GM18873 (cell line): ENCODE data around the gene LGALS7.

ENCODE experiments used
- ATAC-seq: cut with Tn5 transposase; IDR thresholded peaks from one replicate; pipeline ENCODE4 v1.9.1; 2021; ENCODE audit warnings: mild to moderate bottlenecking, moderate library complexity, moderate number of reproducible peaks; ENCODE audit not compliant: unreplicated experiment, low FRiP score

LGALS7 gene

GRCh38 chr19:38728752-38729541 lies 44.4 kb downstream of the LGALS7 start:
- ATAC-seq: no peak

GRCh38 chr19:38727868-38728660 lies 45.3 kb downstream of the LGALS7 start:
- no peak for ATAC-seq

- ATAC-seq: no peak
These were observed 45.9 kb downstream of the LGALS7 start for GRCh38 chr19:38727306-38727867.

GRCh38 chr19:38726761-38727301 lies 46.5 kb downstream of the LGALS7 start:
- no peak for ATAC-seq

DNA sequence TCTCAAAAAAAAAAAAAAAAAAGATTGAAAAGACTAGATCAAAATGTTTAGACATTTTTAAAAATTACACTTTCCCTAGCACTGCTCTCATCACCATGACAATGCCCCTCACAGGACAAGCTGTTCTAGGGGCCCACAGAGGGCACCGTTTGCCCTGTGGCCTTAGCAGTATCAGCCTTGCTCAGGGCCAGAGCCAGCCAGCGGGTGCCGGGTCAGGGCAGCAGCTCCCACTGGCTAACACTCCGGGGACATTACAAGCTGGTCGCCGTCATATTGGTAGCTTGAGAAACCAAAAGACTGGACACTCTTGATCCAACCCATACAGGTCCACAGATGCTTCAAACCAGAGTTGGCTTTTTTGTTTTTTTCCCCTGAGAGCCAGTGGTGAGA lies 47.0 kb downstream of the LGALS7 start:
- ATAC-seq: no peak

- no peak for ATAC-seq
These were observed 47.6 kb downstream of the LGALS7 start for GRCh38 chr19:38725469-38726283.

GRCh38 chr19:38723990-38724854 lies 49.1 kb downstream of the LGALS7 start:
- ATAC-seq: no peak

DNA sequence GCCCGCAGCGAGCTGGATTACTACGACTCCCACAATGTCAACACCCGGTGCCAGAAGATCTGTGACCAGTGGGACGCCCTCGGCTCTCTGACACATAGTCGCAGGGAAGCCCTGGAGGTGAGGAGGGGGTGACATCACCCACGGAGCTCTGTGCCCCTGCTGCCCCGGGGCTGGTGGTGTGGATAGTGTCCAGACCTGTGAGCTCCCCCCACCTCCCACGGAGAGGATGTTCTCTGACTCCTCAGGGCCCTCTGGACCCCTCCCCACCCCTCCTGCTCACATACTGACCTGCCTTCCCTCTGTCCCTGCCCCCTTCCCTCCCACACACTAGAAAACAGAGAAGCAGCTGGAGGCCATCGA lies 49.7 kb downstream of the LGALS7 start:
- ATAC-seq: no peak

DNA sequence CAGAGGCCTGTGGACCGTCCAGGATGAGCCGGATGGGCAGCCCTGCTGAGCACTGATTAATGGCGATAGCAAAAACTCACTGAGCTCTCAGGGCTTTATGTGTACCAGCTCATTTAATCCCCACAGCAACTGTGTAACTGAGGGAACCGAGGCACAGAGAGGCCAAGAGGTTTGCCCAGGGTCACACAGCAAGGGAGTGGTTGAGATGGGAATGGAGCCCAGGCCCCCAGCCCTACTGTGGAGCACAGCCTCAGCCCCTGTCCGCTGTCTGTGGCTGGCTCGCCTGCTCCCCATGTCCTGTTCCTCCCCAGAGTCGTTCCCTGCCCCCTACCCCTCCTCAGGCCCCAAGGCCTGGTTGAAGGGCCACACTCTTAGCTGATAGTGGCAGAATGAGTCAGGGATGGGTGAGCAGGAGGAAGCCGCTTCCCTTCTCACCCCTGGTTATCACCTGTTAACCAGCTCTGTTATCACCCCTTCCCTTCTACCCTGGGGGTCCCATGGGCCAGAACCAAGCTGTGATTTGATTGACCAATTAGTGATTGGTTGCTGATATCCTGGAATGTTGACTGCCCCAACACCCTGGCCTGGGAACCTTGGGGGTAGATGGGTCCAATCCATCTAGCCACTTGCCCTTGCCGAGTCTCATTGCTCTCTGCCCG lies 50.2 kb downstream of the LGALS7 start:
- no peak for ATAC-seq

DNA sequence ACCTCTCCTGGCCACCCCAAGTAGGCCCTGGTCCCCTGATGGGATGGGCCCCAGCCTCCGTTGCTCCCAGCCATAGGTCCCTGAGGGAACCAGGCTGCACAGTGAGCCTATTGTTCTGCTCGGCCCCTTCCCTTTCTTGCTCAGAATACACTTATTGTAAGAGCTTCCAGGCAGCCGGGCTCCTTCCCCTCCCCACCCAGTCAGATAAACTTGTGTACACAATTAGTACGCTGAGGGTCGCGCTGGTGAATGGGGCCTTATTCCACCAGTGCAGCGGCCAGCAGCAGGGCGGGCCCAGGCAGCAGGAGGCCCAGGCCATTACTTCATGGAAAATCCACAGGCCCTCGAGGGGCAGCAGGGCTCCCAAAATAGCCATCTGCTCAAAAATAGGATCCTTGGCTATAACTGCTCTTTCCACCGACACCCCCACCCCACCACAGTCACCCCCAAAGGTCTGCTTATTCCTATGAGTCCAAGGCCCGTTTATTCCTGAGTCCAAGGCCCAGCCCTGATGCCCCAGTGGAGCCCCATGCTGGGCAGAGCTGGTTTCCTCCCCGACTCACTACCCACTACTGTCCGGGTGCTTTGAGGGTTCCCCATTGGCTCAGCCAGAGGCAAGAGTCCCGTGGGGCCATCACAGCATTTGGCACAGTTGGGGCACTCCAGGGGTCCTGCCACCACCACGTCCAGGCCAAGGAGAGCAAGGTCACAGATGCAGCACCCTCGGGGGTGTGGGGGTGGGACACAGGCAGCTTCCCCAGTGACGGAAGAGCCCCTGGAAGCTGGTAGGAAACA lies 51.1 kb downstream of the LGALS7 start:
- ATAC-seq: no peak

DNA sequence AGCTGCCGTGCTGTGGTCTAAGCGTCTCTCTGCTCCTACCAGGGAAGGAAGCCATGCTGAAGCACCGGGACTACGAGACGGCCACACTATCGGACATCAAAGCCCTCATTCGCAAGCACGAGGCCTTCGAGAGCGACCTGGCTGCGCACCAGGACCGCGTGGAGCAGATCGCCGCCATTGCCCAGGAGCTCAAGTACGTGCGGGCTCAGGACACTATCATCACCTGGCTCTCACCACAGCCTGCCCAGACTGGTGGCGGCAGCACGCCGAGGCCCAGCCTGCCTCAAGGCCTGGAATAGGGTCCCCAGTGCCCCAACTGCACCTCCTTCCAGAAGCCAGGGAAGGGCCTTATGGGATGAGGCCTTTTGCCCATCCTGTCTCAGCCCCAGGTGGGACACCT lies 51.8 kb downstream of the LGALS7 start:
- ATAC-seq: no peak
